Measurements from ENCODE around the gene PIAS4. TPM values are rescaled to one million over a fixed set of nuclear protein-coding genes. Genes with fewer than 3 reads are reported as not detected.

PIAS4 gene
- total and polyA plus RNA-seq, 9 of the 15 experiments (the other 6 are each of a cell fraction or from before 2014, with no cell fraction given) = 0.27 to 34.9 (median 14.4) TPM

- TF ChIP-seq ZBTB8A (IDR thresholded peaks at IDR 0.05; ENCODE audit: partially characterized antibody) (no peak), BACH1 (tag; IDR thresholded peaks at IDR 0.05) (no peak), NR2F6 (CRISPR knock-in tag; IDR thresholded peaks at IDR 0.05) (no peak), MYC (IDR thresholded peaks at IDR 0.05; ENCODE audit: low read depth, low read length) (peak; percentile 82; the same call in 1 of the 2 replicates), MYC (CRISPR knock-in tag; IDR thresholded peaks at IDR 0.05; ENCODE audit: borderline replicate concordance, low read depth) (no peak), NR2C2 (CRISPR knock-in tag; IDR thresholded peaks at IDR 0.05) (no peak), NR2C2 (tag; IDR thresholded peaks at IDR 0.05) (no peak), RBM14 (IDR thresholded peaks at IDR 0.05; ENCODE audit: borderline replicate concordance, insufficient read depth, low read depth, low read length) (no peak), NFE2L1 (tag; IDR thresholded peaks at IDR 0.05; ENCODE audit: borderline replicate concordance, low read depth) (no peak), TRIM24 (IDR thresholded peaks at IDR 0.05) (no peak), ZNF175 (CRISPR knock-in tag; IDR thresholded peaks at IDR 0.05; ENCODE audit: low read depth) (no peak; the same call in 1 of the 2 replicates), RBBP5 (IDR thresholded peaks at IDR 0.05; ENCODE audit: borderline replicate concordance, insufficient read depth, low read length, poor library complexity, severe bottlenecking) (peak; percentile 59), HLTF (IDR thresholded peaks at IDR 0.05) (no peak), CTBP1 (IDR thresholded peaks at IDR 0.05; ENCODE audit: borderline replicate concordance) (no peak), BRCA1 (IDR thresholded peaks at IDR 0.05) (no peak), BRCA1 (CRISPR knock-in tag; IDR thresholded peaks at IDR 0.05) (no peak), TEAD1 (CRISPR knock-in tag; IDR thresholded peaks at IDR 0.05) (0 out of 4 replicates have a peak, but pooled peaks of 1 of the 2 experiments have one; percentile 30), ATF1 (CRISPR knock-in tag; IDR thresholded peaks at IDR 0.05) (no peak), ATF1 (tag; IDR thresholded peaks at IDR 0.05) (0 out of 2 replicates have a peak, but pooled peaks have one; percentile 17), ZFPM2 (CRISPR knock-in tag; IDR thresholded peaks at IDR 0.05) (no peak), HDAC6 (IDR thresholded peaks at IDR 0.05; ENCODE audit: low read depth, low read length) (no peak), CREB1 (IDR thresholded peaks at IDR 0.05) (no peak), CREB1 (CRISPR knock-in tag; IDR thresholded peaks at IDR 0.05) (peak; percentile 36; the same call in 1 of the 2 replicates), POLR2H (tag; IDR thresholded peaks at IDR 0.05; ENCODE audit: low read depth) (no peak), SLC30A9 (CRISPR knock-in tag; IDR thresholded peaks at IDR 0.05) (no peak), E2F3 (CRISPR knock-in tag; IDR thresholded peaks at IDR 0.05) (no peak; the same call in 1 of the 2 replicates), ZNF134 (CRISPR knock-in tag; conservative IDR thresholded peaks at IDR 0.05) (no peak), FOXP1 (CRISPR knock-in tag; IDR thresholded peaks at IDR 0.05) (peak; percentile 73; the same call in 1 of the 2 replicates), ZNF239 (CRISPR knock-in tag; IDR thresholded peaks at IDR 0.05) (no peak), DIDO1 (tag; IDR thresholded peaks at IDR 0.05; ENCODE audit: low read depth) (no peak), ZNF589 (CRISPR knock-in tag; IDR thresholded peaks at IDR 0.05; ENCODE audit: low read depth) (no peak), RBM15 (IDR thresholded peaks at IDR 0.05; ENCODE audit: insufficient read depth, low read length) (no peak)
- TF ChIP-seq, protein P1, sequence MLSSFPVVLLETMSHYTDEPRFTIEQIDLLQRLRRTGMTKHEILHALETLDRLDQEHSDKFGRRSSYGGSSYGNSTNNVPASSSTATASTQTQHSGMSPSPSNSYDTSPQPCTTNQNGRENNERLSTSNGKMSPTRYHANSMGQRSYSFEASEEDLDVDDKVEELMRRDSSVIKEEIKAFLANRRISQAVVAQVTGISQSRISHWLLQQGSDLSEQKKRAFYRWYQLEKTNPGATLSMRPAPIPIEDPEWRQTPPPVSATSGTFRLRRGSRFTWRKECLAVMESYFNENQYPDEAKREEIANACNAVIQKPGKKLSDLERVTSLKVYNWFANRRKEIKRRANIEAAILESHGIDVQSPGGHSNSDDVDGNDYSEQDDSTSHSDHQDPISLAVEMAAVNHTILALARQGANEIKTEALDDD (IDR thresholded peaks at IDR 0.05) = no peak
Observed at GRCh38 chr19:4064496-4065260, 57.1 kb downstream of the PIAS4 start (continued).
